Activated T-cell treated with anti-CD3 and anti-CD28 coated beads, Interleukin-2, amount 50 U/mL, for 4 hours (primary cell): ENCODE data around the gene TPT1. TPM values are rescaled to one million over a fixed set of nuclear protein-coding genes. Genes with fewer than 3 reads are reported as not detected.
A peak's percentile ranks its signal among the peaks of the same experiment; 100 is the strongest.

Source experiments
- ATAC-seq, 2 donors: fragments of 200-7000 bp; cut with Tn5 transposase; one replicate each; pipeline ENCODE4 v1.10.0; 2021
- DNase-seq: peaks from one replicate; pipeline ENCODE4 v3.0.0-alpha.2; 2020
- H3K27me3 Mint-ChIP-seq: one replicate; pipeline ENCODE4 v1.8.0; 2021; ENCODE audit warnings: low read depth, mixed read lengths
- H3K36me3 Mint-ChIP-seq: one replicate; pipeline ENCODE4 v1.8.0; 2022; ENCODE audit warnings: mixed read lengths; ENCODE audit not compliant: insufficient read depth
- H3K4me1 Mint-ChIP-seq: one replicate; pipeline ENCODE4 v1.8.0; 2021; ENCODE audit warnings: low read depth, mixed read lengths
- H3K4me3 Mint-ChIP-seq: one replicate; pipeline ENCODE4 v1.8.0; 2021; ENCODE audit warnings: mild to moderate bottlenecking, moderate library complexity, mixed read lengths
- H3K9me3 Mint-ChIP-seq: one replicate; pipeline ENCODE4 v1.8.0; 2021; ENCODE audit warnings: mixed read lengths
- total RNA-seq, 3 donors: library from RNA; stranded (reverse); gene quantifications; one replicate each; pipeline ENCODE4 v1.2.1, GENCODE V29; 2021

Gene TPT1
- total RNA-seq, 3 donors from 2014 or later = 1,937 to 2,193 (median 1,961) TPM

DNA sequence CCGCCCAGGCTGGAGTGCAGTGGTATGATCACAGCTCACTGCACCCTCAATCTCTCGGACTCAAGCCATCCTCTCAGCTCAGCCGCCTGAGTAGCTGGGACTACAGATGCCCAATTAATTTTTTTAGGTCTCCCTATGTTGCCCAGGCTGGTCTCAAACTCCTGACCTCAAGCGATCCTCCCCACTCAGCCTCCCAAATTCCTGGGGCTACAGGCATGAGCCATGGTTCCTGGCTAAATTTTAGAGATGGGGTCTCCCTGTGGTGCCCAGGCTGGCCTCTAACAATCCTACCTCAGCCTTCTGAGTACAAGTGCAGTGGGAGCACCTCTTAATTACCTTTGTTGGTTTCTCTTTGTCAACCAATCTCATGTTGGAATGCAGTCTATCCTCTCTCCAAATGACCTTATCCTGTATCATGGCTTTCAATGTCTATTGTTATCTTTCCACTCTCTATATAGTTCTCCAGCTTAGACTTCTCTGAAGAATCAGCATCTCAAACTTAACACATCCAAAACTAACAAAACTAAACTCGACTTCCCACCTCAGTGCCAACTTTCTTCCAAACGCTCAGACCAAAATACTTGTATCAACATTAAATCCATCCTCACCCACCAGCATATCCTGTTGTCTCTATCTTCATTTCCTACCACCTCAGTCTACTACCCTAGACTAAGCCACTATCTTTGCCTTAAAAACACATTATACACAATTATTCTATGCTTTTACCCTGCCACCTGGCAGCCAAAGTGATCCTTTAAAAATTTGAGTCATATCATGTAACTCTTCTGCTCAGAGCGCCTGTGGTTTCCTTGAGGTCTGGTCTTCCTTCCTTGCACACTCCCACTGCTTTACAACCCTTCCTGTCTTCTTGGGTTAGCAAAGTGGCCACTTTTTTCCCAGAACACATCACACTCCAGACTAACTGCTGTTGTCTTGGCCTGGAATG is 6.7 kb downstream of the TPT1 start:
- peak overlapping the region; percentile 57 for H3K4me3 Mint-ChIP-seq
- no peaks in the 10 kb centered on the region for H3K27me3 Mint-ChIP-seq
- H3K4me1 Mint-ChIP-seq = peaks cover 94% of the 10 kb centered on the region
- H3K9me3 Mint-ChIP-seq = peaks cover 3% of the 10 kb centered on the region
- no peak for DNase-seq
- ATAC-seq = peak; percentile 34 to 36
- peaks cover 55% of the 10 kb centered on the region for H3K36me3 Mint-ChIP-seq

GRCh38 chr13:45333251-45333976 is 7.6 kb downstream of the TPT1 start:
- Mint-ChIP-seq H3K27me3 (no peaks in the 10 kb centered on the region), H3K36me3 (peaks cover 46% of the 10 kb centered on the region), H3K4me1 (peaks cover 94% of the 10 kb centered on the region), H3K4me3 (no peak overlapping the region), H3K9me3 (peaks cover 3% of the 10 kb centered on the region)
- no peak for DNase-seq
- no peak for ATAC-seq

DNA sequence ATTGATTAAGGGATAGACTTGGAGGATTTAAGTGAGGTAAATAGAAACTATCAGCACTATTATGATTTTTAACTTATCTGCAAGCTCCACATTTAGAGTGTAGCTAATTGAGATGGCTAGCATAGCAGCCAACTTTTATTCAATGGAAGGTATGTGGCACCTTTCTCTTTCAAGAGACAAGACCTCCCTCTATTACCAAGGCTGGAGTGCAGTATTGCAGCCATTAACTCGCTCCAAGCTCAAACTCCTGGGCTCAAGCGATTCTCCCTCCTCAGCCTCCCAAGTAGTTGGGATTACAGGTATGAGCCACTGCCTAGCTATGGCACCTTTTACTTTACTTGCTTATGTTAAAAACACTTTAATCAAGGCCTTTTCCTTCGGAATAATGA is 8.2 kb downstream of the TPT1 start:
- H3K4me3 Mint-ChIP-seq = no peak overlapping the region

GRCh38 chr13:45332036-45332830 is 8.8 kb downstream of the TPT1 start:
- Mint-ChIP-seq H3K4me1 (peaks cover 92% of the 10 kb centered on the region), H3K36me3 (peaks cover 36% of the 10 kb centered on the region), H3K27me3 (no peaks in the 10 kb centered on the region), H3K9me3 (peaks cover 3% of the 10 kb centered on the region), H3K4me3 (no peak overlapping the region)
- DNase-seq (no peak), ATAC-seq (no peak)

More for the DNA sequence above, 8.2 kb downstream of the TPT1 start:
- H3K9me3 Mint-ChIP-seq = peaks cover 3% of the 10 kb centered on the region
- ATAC-seq (no peak), DNase-seq (no peak)
- peaks cover 42% of the 10 kb centered on the region for H3K36me3 Mint-ChIP-seq
- H3K4me1 Mint-ChIP-seq = peaks cover 92% of the 10 kb centered on the region
- no peaks in the 10 kb centered on the region for H3K27me3 Mint-ChIP-seq

GRCh38 chr13:45331692-45332035 is 9.3 kb downstream of the TPT1 start:
- no peak for ATAC-seq
- peaks cover 91% of the 10 kb centered on the region for H3K4me1 Mint-ChIP-seq

DNA sequence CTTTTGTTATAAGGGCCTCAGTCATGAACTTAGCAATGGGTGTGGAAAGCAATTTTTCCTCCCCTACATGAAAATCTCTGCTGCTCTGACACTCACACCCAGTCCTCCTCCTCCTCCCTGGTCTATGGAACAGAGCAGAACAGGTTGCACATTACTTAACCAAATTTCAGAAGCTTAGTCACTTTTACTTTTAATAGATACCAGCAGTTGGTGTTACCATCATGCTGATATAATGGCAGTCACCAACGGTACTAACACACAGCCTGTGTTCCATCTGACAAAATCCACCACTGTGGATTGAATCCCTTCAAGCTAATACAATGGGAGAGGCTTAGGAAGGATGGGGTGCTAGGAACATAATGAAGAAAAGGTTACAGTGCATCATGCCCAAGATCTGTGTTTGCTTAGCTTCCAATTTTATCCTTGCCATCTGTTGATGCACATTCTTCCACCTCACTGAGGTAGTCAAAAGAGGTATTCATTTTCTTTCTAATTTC is 9.8 kb downstream of the TPT1 start:
- Mint-ChIP-seq H3K27me3 (no peaks in the 10 kb centered on the region), H3K4me3 (no peak overlapping the region), H3K4me1 (peaks cover 87% of the 10 kb centered on the region), H3K36me3 (peaks cover 25% of the 10 kb centered on the region), H3K9me3 (peaks cover 3% of the 10 kb centered on the region)
- no peak for DNase-seq
- ATAC-seq = peak; percentile 5 to 19

More at GRCh38 chr13:45331692-45332035, 9.3 kb downstream of the TPT1 start:
- Mint-ChIP-seq H3K27me3 (no peaks in the 10 kb centered on the region), H3K9me3 (peaks cover 3% of the 10 kb centered on the region), H3K36me3 (peaks cover 30% of the 10 kb centered on the region), H3K4me3 (no peak overlapping the region)
- DNase-seq = no peak

- no peak overlapping the region for H3K4me3 Mint-ChIP-seq
- DNase-seq (no peak), ATAC-seq (no peak)
- H3K4me1 Mint-ChIP-seq = peaks cover 64% of the 10 kb centered on the region
- peaks cover 6% of the 10 kb centered on the region for H3K36me3 Mint-ChIP-seq
- H3K9me3 Mint-ChIP-seq = no peaks in the 10 kb centered on the region
- H3K27me3 Mint-ChIP-seq = no peaks in the 10 kb centered on the region
Measured at GRCh38 chr13:45328661-45329111, 12.3 kb downstream of the TPT1 start.

GRCh38 chr13:45327253-45327955 is 13.6 kb downstream of the TPT1 start:
- Mint-ChIP-seq H3K4me3 (peak overlapping the region; percentile 2), H3K27me3 (no peaks in the 10 kb centered on the region), H3K9me3 (no peaks in the 10 kb centered on the region), H3K4me1 (peaks cover 52% of the 10 kb centered on the region), H3K36me3 (no peaks in the 10 kb centered on the region)
- DNase-seq = no peak
- no peak for ATAC-seq

DNA sequence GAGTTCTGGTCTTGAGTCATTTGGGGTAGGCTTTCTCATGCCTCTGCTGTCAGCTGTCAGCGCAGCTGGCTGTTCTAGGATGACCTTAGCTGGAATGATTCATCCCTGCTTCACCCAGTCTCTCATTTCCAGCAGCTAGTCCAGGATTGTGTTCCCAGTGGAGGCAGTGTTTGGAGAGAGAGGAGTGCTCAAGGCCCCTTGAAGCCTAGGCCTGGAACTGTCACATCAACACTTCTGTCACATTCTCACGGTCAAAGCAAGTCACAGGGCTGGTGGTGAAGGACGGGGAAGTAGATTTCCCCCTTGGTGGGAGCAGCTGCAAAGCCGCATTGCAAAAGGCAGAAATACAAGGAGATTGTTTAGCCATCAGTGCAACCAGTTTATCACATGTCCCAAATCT is 15.2 kb downstream of the TPT1 start:
- ATAC-seq (no peak), DNase-seq (no peak)
- H3K36me3 Mint-ChIP-seq = no peaks in the 10 kb centered on the region
- H3K4me1 Mint-ChIP-seq = peaks cover 38% of the 10 kb centered on the region
- no peaks in the 10 kb centered on the region for H3K9me3 Mint-ChIP-seq
- no peaks in the 10 kb centered on the region for H3K27me3 Mint-ChIP-seq
- H3K4me3 Mint-ChIP-seq = no peak overlapping the region

DNA sequence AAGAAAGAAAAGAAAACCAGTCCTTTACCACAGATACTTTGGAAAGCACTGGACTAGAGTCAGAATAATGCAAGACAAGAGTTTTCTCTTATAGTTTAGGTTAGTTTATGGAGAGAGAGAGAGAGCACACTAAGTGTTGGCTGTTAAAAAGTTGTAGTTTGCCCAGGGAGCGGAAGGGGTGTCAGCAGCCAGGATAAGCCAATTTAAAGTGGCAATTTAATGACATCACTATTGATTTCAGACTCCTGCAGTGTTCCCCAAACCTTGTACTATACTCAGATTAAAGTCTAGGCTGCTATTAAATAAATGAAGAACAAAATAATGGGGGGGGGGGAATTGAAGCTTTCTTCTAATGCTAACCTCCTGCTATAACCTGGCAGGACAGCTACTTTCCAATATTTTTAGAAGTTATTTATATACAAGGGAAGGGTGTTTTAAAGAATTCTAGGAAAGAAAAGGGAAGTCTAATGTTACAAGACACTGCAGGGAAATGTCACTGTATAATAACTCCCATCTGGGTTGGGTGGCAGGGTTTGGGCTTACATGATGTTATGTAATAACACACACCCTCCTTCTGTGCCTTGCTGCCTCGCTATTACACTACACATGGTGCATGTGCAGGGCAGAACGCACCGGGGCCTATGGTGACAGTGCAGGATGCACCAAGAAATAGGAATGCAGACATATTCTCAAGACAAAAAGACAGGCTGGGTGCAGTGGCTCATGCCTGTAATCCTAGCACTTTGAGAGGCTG is 19.9 kb downstream of the TPT1 start:
- no peak for DNase-seq
- Mint-ChIP-seq H3K4me3 (no peak overlapping the region), H3K36me3 (no peaks in the 10 kb centered on the region), H3K9me3 (no peaks in the 10 kb centered on the region), H3K27me3 (no peaks in the 10 kb centered on the region), H3K4me1 (peaks cover 6% of the 10 kb centered on the region)
- no peak for ATAC-seq

GRCh38 chr13:45316996-45317395 is 24.0 kb downstream of the TPT1 start:
- no peaks in the 10 kb centered on the region for H3K9me3 Mint-ChIP-seq
- no peak overlapping the region for H3K4me3 Mint-ChIP-seq
- H3K27me3 Mint-ChIP-seq = no peaks in the 10 kb centered on the region
- no peak for ATAC-seq
- H3K36me3 Mint-ChIP-seq = no peaks in the 10 kb centered on the region
- peaks cover 3% of the 10 kb centered on the region for H3K4me1 Mint-ChIP-seq
- DNase-seq = no peak

GRCh38 chr13:45316338-45316737 is 24.6 kb downstream of the TPT1 start:
- peaks cover 5% of the 10 kb centered on the region for H3K4me1 Mint-ChIP-seq
- no peak overlapping the region for H3K4me3 Mint-ChIP-seq
- no peaks in the 10 kb centered on the region for H3K36me3 Mint-ChIP-seq
- H3K9me3 Mint-ChIP-seq = no peaks in the 10 kb centered on the region
- no peak for DNase-seq
- H3K27me3 Mint-ChIP-seq = no peaks in the 10 kb centered on the region
- ATAC-seq = no peak

- ATAC-seq = no peak
Measured at GRCh38 chr13:45315520-45316167, 25.3 kb downstream of the TPT1 start.

More at GRCh38 chr13:45315520-45316167, 25.3 kb downstream of the TPT1 start:
- no peak for DNase-seq
- Mint-ChIP-seq H3K4me1 (peaks cover 12% of the 10 kb centered on the region), H3K9me3 (no peaks in the 10 kb centered on the region), H3K4me3 (no peak overlapping the region), H3K27me3 (peaks cover 2% of the 10 kb centered on the region), H3K36me3 (no peaks in the 10 kb centered on the region)
